Epithelial cell of esophagus (primary cell): Measurements from ENCODE around the gene BMF.
A peak's percentile ranks its signal among the peaks of the same experiment; 100 is the strongest.

Source experiments
- DNase-seq: peaks from one replicate; pipeline ENCODE4 v3.0.0; 2010; ENCODE audit warnings: low read depth
- H3K4me3 ChIP-seq: 2 replicates; pipeline ENCODE4 v1.5.1; 2011; ENCODE audit warnings: mild to moderate bottlenecking, low read length, control low read depth
- TF ChIP-seq, protein P1 (sequence below): IDR thresholded peaks from 2 replicates; pipeline ENCODE4 v1.5.1; 2011; ENCODE audit warnings: low read depth, mild to moderate bottlenecking, low read length, control low read depth, inconsistent platforms; ENCODE audit not compliant: insufficient read depth; ENCODE audit errors: missing control alignments

The BMF gene

DNA sequence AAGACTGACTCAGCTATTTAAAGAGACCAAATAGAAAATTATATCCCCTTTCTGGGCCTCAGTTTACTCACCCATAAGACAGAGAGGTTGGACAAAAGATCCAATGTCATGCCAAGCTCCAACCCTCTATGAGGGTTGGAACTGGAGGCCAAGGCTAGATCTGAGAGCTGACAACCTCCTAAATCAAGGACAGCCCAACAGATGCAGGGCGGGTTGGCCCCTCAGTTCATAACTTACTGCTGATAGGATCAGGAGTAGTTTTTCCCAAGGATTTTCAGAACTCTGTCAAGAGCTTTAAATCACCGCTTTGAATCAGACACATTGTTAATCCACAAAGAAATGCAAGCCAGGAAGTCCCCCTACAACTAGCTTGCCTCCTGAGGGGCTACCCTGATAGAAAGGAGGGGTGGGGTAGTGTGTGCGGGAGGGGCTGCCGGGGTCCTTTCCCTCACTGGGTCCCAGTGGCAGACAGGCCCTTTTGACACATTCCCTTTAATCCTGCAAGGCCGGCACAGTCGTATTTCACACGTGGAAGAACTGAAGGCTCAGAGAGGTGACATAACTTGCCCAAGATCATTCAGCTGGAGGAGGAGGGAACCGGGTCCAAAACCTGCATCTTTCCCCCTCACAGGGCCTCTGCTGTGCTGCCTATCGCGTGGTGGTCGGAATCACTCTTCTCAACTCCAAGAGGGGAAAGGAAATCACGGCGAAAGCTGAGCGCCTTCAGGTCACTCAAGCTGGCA is 21.4 kb downstream of the BMF start:
- TF ChIP-seq, protein P1, sequence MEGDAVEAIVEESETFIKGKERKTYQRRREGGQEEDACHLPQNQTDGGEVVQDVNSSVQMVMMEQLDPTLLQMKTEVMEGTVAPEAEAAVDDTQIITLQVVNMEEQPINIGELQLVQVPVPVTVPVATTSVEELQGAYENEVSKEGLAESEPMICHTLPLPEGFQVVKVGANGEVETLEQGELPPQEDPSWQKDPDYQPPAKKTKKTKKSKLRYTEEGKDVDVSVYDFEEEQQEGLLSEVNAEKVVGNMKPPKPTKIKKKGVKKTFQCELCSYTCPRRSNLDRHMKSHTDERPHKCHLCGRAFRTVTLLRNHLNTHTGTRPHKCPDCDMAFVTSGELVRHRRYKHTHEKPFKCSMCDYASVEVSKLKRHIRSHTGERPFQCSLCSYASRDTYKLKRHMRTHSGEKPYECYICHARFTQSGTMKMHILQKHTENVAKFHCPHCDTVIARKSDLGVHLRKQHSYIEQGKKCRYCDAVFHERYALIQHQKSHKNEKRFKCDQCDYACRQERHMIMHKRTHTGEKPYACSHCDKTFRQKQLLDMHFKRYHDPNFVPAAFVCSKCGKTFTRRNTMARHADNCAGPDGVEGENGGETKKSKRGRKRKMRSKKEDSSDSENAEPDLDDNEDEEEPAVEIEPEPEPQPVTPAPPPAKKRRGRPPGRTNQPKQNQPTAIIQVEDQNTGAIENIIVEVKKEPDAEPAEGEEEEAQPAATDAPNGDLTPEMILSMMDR = no peak
- H3K4me3 ChIP-seq = no peak overlapping the region
- no peak for DNase-seq

DNA sequence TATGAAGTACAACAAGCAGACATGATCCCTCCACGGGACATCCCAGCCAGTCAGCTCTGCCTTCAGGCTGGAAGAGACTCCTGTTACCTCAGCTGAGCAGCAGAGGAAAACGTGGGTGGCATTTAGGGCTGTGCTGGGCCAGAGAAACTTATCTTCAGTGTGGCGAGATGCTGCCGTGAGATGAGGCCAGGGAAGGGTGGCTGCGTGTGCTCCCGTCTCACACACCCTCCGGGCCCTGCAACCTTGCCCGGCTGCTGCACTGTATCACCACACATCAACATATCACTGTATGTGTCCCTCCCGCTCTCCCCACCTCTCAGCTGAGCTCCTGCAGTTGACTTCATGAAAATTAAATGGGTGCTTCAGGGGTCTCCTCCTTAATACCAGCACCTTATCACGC is 23.4 kb downstream of the BMF start:
- H3K4me3 ChIP-seq = no peak overlapping the region
- DNase-seq = peak; percentile 33
- TF ChIP-seq, protein P1 = no peak

- TF ChIP-seq, protein P1 = no peak
- DNase-seq = peak; percentile 91
- no peak overlapping the region for H3K4me3 ChIP-seq
These were observed 24.0 kb downstream of the BMF start for GRCh38 chr15:40084650-40085049.

- DNase-seq = no peak
- H3K4me3 ChIP-seq = no peak overlapping the region
- TF ChIP-seq, protein P1 = no peak
These were observed 26.3 kb downstream of the BMF start for GRCh38 chr15:40082195-40082883.

GRCh38 chr15:40081691-40082194 is 26.9 kb downstream of the BMF start:
- no peak overlapping the region for H3K4me3 ChIP-seq
- TF ChIP-seq, protein P1 = no peak

GRCh38 chr15:40080847-40081246 is 27.8 kb downstream of the BMF start:
- no peak overlapping the region for H3K4me3 ChIP-seq
- TF ChIP-seq, protein P1 = no peak
- DNase-seq = no peak

More at GRCh38 chr15:40081691-40082194, 26.9 kb downstream of the BMF start:
- no peak for DNase-seq
